ENCODE measurements around the gene CAMSAP1. TPM values are rescaled to one million over a fixed set of nuclear protein-coding genes. Genes with fewer than 3 reads are reported as not detected.

CAMSAP1 gene
- total and polyA plus RNA-seq, 10 donors, result 2.4 to 34.3 (median 19.8) TPM

DNA sequence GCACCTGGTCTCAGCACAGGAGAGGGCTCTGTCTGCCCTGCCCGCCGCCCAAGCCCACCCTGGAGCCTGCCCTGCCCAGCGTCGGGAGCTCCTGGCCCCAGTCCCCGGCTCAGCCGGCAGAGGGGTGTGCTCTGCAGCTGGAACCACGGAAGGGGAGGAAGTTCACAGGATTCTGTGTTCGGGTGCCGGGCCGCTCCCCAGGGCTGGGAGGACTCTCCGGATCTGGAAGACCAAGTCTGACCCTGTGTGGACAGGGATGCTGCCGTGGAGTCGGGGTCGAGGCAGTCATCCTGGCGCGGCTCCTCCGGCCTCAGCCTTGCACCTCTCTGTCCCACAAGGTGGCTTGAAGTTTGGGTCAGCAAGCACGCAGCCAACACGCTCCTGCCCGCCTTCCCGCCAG is 126.7 kb downstream of the CAMSAP1 start:
- Histone ChIP-seq H3K27me3 (replicated peaks in 1 of 7) (peaks cover 0 to 7% (median 0%) of the 10 kb centered on the region in 7 donors), H3K9me3 (no peaks in the 10 kb centered on the region), H3K4me1 (no peaks in the 10 kb centered on the region), H3K27ac (no peak overlapping the region), H3K4me3 (no peak overlapping the region), H3K36me3 (peaks cover 0 to 89% (median 0%) of the 10 kb centered on the region in 6 donors)
- WGBS, 5 donors, result 81 to 88% (median 87%) methylated on average over 12 to 21 of the region's 21 CpGs
- TF ChIP-seq, protein P1, sequence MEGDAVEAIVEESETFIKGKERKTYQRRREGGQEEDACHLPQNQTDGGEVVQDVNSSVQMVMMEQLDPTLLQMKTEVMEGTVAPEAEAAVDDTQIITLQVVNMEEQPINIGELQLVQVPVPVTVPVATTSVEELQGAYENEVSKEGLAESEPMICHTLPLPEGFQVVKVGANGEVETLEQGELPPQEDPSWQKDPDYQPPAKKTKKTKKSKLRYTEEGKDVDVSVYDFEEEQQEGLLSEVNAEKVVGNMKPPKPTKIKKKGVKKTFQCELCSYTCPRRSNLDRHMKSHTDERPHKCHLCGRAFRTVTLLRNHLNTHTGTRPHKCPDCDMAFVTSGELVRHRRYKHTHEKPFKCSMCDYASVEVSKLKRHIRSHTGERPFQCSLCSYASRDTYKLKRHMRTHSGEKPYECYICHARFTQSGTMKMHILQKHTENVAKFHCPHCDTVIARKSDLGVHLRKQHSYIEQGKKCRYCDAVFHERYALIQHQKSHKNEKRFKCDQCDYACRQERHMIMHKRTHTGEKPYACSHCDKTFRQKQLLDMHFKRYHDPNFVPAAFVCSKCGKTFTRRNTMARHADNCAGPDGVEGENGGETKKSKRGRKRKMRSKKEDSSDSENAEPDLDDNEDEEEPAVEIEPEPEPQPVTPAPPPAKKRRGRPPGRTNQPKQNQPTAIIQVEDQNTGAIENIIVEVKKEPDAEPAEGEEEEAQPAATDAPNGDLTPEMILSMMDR (IDR thresholded peaks at IDR 0.05 in 8 of 11, conservative IDR thresholded peaks at IDR 0.05 in 3 of 11), result no peak
- TF ChIP-seq POLR2AphosphoS5 (IDR thresholded peaks at IDR 0.05), result no peak
- TF ChIP-seq POLR2A (IDR thresholded peaks at IDR 0.05), result no peak
- no peak for DNase-seq
- intact Hi-C loops (cut with DNase I; ENCODE audit: low total_unique reads), result no loop called here

DNA sequence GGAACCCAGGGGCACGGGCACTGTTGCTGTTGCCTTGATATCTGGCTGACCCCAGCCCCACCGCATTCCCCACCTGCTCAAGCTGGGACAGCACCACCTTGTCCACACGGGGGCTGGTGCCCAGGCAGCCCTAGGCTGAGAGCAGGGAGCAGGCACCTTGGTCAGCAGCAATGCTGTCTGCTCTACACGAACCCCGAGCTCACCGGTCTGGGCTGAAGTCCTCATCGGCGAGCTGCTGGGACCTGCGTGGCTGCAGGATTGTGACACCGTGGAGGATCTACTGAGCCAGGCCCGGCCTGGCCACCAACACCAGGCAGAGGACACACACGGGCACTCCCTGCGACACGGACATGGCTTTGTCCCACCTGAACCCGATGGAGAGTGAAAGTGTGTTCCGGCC is 127.3 kb downstream of the CAMSAP1 start:
- H3K9me3 ChIP-seq, result no peaks in the 10 kb centered on the region
- WGBS, 5 donors, result 73 to 94% (median 87%) methylated on average over 7 to 16 of the region's 16 CpGs
- H3K27ac ChIP-seq, result no peak overlapping the region
- no peak for DNase-seq
- no peaks in the 10 kb centered on the region for H3K4me1 ChIP-seq
- peaks cover 0 to 89% (median 0%) of the 10 kb centered on the region in 6 donors for H3K36me3 ChIP-seq
- H3K27me3 ChIP-seq (replicated peaks in 1 of 7), result peaks cover 0 to 7% (median 0%) of the 10 kb centered on the region in 7 donors
- intact Hi-C loops (cut with DNase I; ENCODE audit: low total_unique reads), result no loop called here
- no peak overlapping the region for H3K4me3 ChIP-seq
- no peak for TF ChIP-seq POLR2A (IDR thresholded peaks at IDR 0.05)
- TF ChIP-seq, protein P1 (IDR thresholded peaks at IDR 0.05 in 8 of 11, conservative IDR thresholded peaks at IDR 0.05 in 3 of 11), result no peak
- no peak for TF ChIP-seq POLR2AphosphoS5 (IDR thresholded peaks at IDR 0.05)

DNA sequence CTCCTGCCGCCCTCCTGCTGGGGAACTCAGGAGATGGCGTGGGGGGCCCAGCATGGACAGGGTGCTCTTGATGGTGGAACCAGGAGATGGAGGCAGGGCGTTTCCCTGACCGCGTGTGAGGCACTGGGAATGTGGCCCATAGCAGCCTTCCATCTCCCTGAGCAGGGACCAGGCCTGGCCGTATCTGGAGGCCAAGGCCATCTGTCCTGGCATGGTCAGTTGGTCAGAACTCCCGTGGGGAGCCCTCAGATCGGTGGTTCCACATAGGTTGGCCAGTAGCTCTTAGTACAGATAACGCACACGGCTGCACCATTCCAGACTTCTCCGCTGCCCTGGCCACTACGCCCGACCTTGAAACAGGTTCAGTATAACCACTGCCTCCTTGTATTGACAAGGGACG is 127.8 kb downstream of the CAMSAP1 start:
- no peaks in the 10 kb centered on the region for H3K4me1 ChIP-seq
- DNase-seq, result no peak
- H3K9me3 ChIP-seq, result no peaks in the 10 kb centered on the region
- H3K4me3 ChIP-seq, result no peak overlapping the region
- intact Hi-C loops (cut with DNase I; ENCODE audit: low total_unique reads), result no loop called here
- peaks cover 0 to 89% (median 0%) of the 10 kb centered on the region in 6 donors for H3K36me3 ChIP-seq
- TF ChIP-seq POLR2AphosphoS5 (IDR thresholded peaks at IDR 0.05) (no peak), POLR2A (IDR thresholded peaks at IDR 0.05) (no peak)
- TF ChIP-seq, protein P1 (IDR thresholded peaks at IDR 0.05 in 8 of 11, conservative IDR thresholded peaks at IDR 0.05 in 3 of 11), result no peak
- 74 to 93% (median 86%) methylated on average over 10 to 14 of the region's 14 CpGs for WGBS, 5 donors
- H3K27me3 ChIP-seq (replicated peaks in 1 of 7), result peaks cover 0 to 7% (median 0%) of the 10 kb centered on the region in 7 donors
- H3K27ac ChIP-seq, result no peak overlapping the region

DNA sequence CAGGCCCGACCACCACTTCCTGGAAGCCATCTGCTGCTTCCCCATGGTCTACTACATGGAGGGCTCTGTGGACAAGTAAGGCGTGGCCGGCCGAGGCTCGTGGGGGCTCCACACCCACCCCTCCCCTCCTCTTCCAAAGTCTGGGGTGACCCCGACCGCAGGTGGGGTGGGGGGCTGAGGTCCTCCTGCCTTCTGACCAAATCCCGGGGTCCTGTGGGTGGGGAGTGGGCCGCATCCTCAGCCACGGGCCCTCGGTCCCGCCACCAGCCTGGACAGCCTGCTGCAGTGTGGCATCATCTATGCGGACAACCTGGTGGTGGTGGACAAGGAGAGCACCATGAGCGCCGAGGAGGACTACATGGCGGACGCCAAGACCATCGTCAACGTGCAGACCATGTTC is 128.9 kb downstream of the CAMSAP1 start:
- Histone ChIP-seq H3K27me3 (replicated peaks in 1 of 7) (peaks cover 0 to 7% (median 0%) of the 10 kb centered on the region in 7 donors), H3K4me1 (no peaks in the 10 kb centered on the region), H3K9me3 (no peaks in the 10 kb centered on the region), H3K4me3 (no peak overlapping the region), H3K27ac (no peak overlapping the region), H3K36me3 (peaks cover 0 to 80% (median 0%) of the 10 kb centered on the region in 6 donors)
- DNase-seq, result no peak
- TF ChIP-seq POLR2AphosphoS5 (IDR thresholded peaks at IDR 0.05), result no peak
- TF ChIP-seq, protein P1 (IDR thresholded peaks at IDR 0.05 in 8 of 11, conservative IDR thresholded peaks at IDR 0.05 in 3 of 11), result no peak
- intact Hi-C loops (cut with DNase I; ENCODE audit: low total_unique reads), result no loop called here
- WGBS, 5 donors, result 86 to 95% (median 92%) methylated on average over 16 to 19 of the region's 19 CpGs
